Vagina (tissue), 2 donors: ENCODE data around the gene TRIO.

ENCODE experiments used
- POLR2A ChIP-seq, 2 donors: fragments of 450-650 bp; IDR thresholded peaks; one replicate each; pipeline ENCODE4 v1.6.1; 2017; ENCODE audit warnings: antibody characterized with exemption in 2 of 2, mild to moderate bottlenecking in 2 of 2, moderate library complexity in 2 of 2
- POLR2AphosphoS5 ChIP-seq, 2 donors: sonication (generic); formaldehyde crosslinking; IDR thresholded peaks; one replicate each; pipeline ENCODE4 v1.9.0; 2017; ENCODE audit warnings: antibody characterized with exemption in 2 of 2, mild to moderate bottlenecking in 2 of 2, low read depth in 1 of 2; ENCODE audit not compliant: insufficient read depth in 1 of 2
- TF ChIP-seq, protein P1 (sequence below), 3 experiments: fragments of 450-650 bp in 2 of 3; fragments of 200-600 bp in 1 of 3; sonication (generic) in 1 of 3; IDR thresholded peaks; one replicate each; pipeline ENCODE4 v1.5.1; 2017 to 2019; ENCODE audit warnings: antibody characterized with exemption in 3 of 3, mild to moderate bottlenecking in 2 of 3, moderate library complexity in 2 of 3

- TF ChIP-seq POLR2A (IDR thresholded peaks at IDR 0.05) = no peak
- TF ChIP-seq POLR2AphosphoS5 (IDR thresholded peaks at IDR 0.05; ENCODE audit: insufficient read depth in 1 of 2, low read depth in 1 of 2) = no peak
- TF ChIP-seq, protein P1, sequence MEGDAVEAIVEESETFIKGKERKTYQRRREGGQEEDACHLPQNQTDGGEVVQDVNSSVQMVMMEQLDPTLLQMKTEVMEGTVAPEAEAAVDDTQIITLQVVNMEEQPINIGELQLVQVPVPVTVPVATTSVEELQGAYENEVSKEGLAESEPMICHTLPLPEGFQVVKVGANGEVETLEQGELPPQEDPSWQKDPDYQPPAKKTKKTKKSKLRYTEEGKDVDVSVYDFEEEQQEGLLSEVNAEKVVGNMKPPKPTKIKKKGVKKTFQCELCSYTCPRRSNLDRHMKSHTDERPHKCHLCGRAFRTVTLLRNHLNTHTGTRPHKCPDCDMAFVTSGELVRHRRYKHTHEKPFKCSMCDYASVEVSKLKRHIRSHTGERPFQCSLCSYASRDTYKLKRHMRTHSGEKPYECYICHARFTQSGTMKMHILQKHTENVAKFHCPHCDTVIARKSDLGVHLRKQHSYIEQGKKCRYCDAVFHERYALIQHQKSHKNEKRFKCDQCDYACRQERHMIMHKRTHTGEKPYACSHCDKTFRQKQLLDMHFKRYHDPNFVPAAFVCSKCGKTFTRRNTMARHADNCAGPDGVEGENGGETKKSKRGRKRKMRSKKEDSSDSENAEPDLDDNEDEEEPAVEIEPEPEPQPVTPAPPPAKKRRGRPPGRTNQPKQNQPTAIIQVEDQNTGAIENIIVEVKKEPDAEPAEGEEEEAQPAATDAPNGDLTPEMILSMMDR (IDR thresholded peaks at IDR 0.05) = no peak
These were observed 76.8 kb downstream of the TRIO start for GRCh38 chr5:14219800-14220512.
